ENCODE measurements around the gene OGN. TPM values are rescaled to one million over a fixed set of nuclear protein-coding genes. Genes with fewer than 3 reads are reported as not detected.

The OGN gene
- total RNA-seq, 1 donor from 2014 or later: 3.1 TPM

GRCh38 chr9:92392690-92393089 is 11.7 kb downstream of the OGN start:
- Mint-ChIP-seq H3K36me3 (no peaks in the 10 kb centered on the region), H3K27ac (no peak overlapping the region), H3K27me3 (ENCODE audit: low read depth) (no peaks in the 10 kb centered on the region), H3K9me3 (peaks cover 8% of the 10 kb centered on the region), H3K4me1 (peaks cover 6% of the 10 kb centered on the region), H3K4me3 (no peak overlapping the region)
- TF ChIP-seq CTCF (IDR thresholded peaks at IDR 0.05; ENCODE audit: unreplicated experiment): no peak
- DNase-seq (ENCODE audit: low spot score in 2 of 2, unreplicated experiment in 2 of 2): no peak

- H3K36me3 Mint-ChIP-seq: no peaks in the 10 kb centered on the region
- DNase-seq (ENCODE audit: low spot score in 2 of 2, unreplicated experiment in 2 of 2): no peak
- no peak overlapping the region for H3K4me3 Mint-ChIP-seq
- TF ChIP-seq CTCF (IDR thresholded peaks at IDR 0.05; ENCODE audit: unreplicated experiment): no peak
- no peaks in the 10 kb centered on the region for H3K27me3 Mint-ChIP-seq (ENCODE audit: low read depth)
- peaks cover 13% of the 10 kb centered on the region for H3K4me1 Mint-ChIP-seq
- no peak overlapping the region for H3K27ac Mint-ChIP-seq
- H3K9me3 Mint-ChIP-seq: no peaks in the 10 kb centered on the region
These were observed 18.4 kb downstream of the OGN start for GRCh38 chr9:92385953-92386352.

- H3K27me3 Mint-ChIP-seq (ENCODE audit: low read depth): no peaks in the 10 kb centered on the region
- peaks cover 13% of the 10 kb centered on the region for H3K4me1 Mint-ChIP-seq
- no peak for DNase-seq (ENCODE audit: low spot score in 2 of 2, unreplicated experiment in 2 of 2)
- no peak overlapping the region for H3K4me3 Mint-ChIP-seq
- no peaks in the 10 kb centered on the region for H3K9me3 Mint-ChIP-seq
- H3K27ac Mint-ChIP-seq: no peak overlapping the region
- TF ChIP-seq CTCF (IDR thresholded peaks at IDR 0.05; ENCODE audit: unreplicated experiment): no peak
- H3K36me3 Mint-ChIP-seq: no peaks in the 10 kb centered on the region
These were observed 18.9 kb downstream of the OGN start for GRCh38 chr9:92385477-92385876.

- Mint-ChIP-seq H3K9me3 (no peaks in the 10 kb centered on the region), H3K27me3 (ENCODE audit: low read depth) (no peaks in the 10 kb centered on the region), H3K4me1 (peaks cover 9% of the 10 kb centered on the region), H3K27ac (no peak overlapping the region), H3K4me3 (no peak overlapping the region), H3K36me3 (no peaks in the 10 kb centered on the region)
- no peak for TF ChIP-seq CTCF (IDR thresholded peaks at IDR 0.05; ENCODE audit: unreplicated experiment)
- DNase-seq (ENCODE audit: low spot score in 2 of 2, unreplicated experiment in 2 of 2): no peak
These were observed 19.4 kb downstream of the OGN start for GRCh38 chr9:92385001-92385400.

- Mint-ChIP-seq H3K4me1 (peaks cover 8% of the 10 kb centered on the region), H3K4me3 (no peak overlapping the region), H3K27ac (peak overlapping the region; percentile 25), H3K27me3 (ENCODE audit: low read depth) (no peaks in the 10 kb centered on the region), H3K36me3 (no peaks in the 10 kb centered on the region), H3K9me3 (no peaks in the 10 kb centered on the region)
- TF ChIP-seq CTCF (IDR thresholded peaks at IDR 0.05; ENCODE audit: unreplicated experiment): no peak
- DNase-seq (ENCODE audit: low spot score in 2 of 2, unreplicated experiment in 2 of 2): no peak
These were observed 20.0 kb downstream of the OGN start for GRCh38 chr9:92384375-92384774.

- H3K4me1 Mint-ChIP-seq: peaks cover 12% of the 10 kb centered on the region
- no peak for DNase-seq (ENCODE audit: low spot score in 2 of 2, unreplicated experiment in 2 of 2)
- no peaks in the 10 kb centered on the region for H3K9me3 Mint-ChIP-seq
- H3K27me3 Mint-ChIP-seq (ENCODE audit: low read depth): no peaks in the 10 kb centered on the region
- no peaks in the 10 kb centered on the region for H3K36me3 Mint-ChIP-seq
- H3K27ac Mint-ChIP-seq: no peak overlapping the region
- TF ChIP-seq CTCF (IDR thresholded peaks at IDR 0.05; ENCODE audit: unreplicated experiment): no peak
- no peak overlapping the region for H3K4me3 Mint-ChIP-seq
These were observed 22.6 kb downstream of the OGN start for GRCh38 chr9:92381775-92382174.

Data from mesothelial cell of epicardium (in vitro differentiated cells).